HG03558 (cell line): ENCODE measurements around the gene LRRC14B.

ENCODE experiments used
- ATAC-seq: cut with Tn5 transposase; IDR thresholded peaks from one replicate; pipeline ENCODE4 v1.9.1; 2021; ENCODE audit warnings: moderate number of reproducible peaks; ENCODE audit not compliant: unreplicated experiment; ENCODE audit errors: extremely low read depth

LRRC14B gene

GRCh38 chr5:172841-173251 is 18.4 kb upstream of the LRRC14B start:
- ATAC-seq = no peak

- ATAC-seq = no peak
Measured at GRCh38 chr5:173392-174290, 17.7 kb upstream of the LRRC14B start.

DNA sequence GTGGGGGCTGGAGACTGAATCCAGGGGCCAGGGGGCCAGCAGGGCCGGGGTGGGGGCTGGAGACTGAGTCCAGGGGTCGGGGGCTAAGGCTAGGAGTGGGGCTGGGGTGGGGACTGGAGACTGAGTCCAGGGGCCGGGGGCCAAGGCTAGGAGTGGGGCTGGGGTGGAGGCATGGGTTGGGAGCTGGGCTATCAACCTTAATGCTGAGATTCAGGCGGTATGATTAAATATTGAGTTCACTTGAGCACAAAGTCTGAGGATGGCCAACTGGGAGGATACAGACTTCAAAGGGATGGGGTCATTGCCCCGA is 17.0 kb upstream of the LRRC14B start:
- ATAC-seq = no peak

GRCh38 chr5:174876-175465 is 16.3 kb upstream of the LRRC14B start:
- ATAC-seq = no peak

- no peak for ATAC-seq
Measured at GRCh38 chr5:176296-176823, 14.9 kb upstream of the LRRC14B start.

DNA sequence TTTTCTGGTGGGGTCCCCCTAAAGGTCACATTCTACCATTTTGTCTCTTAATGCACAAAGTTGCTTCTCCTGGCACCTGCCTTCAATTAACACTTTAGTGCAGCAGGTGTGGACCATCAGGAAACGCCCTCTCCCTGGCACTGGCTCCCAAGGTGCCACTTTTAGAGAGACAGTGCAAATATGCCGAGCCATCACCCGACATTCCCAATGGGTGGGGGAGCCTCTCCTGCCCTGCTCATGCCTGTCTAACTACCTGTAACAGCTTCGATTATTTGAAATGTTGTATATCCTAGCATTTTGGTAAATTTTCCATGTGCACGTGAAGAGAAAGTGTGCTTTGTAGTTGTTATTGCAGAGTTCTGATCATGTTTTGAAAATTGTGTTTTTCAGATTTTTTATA is 13.2 kb upstream of the LRRC14B start:
- no peak for ATAC-seq

DNA sequence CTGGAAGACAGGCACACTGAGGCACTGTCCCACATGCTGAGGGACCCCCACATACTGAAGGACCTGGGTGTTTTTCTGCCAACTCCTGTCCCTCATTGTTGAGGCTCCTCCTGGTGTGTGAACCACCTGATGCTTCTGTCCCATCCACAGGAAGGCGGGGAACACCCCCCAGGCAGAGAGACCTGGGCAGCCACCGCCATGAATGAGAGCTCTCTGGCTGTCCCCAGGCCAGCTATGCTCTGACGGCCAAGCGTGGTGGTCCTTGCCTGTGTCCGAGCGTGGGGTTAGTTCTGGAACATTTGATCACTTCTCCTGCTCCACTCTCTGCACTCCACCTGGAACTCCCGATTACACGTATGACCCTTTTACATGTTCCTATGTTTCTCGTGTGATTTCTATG is 11.9 kb upstream of the LRRC14B start:
- no peak for ATAC-seq

- ATAC-seq = no peak
Measured at GRCh38 chr5:180286-180918, 10.9 kb upstream of the LRRC14B start.

- no peak for ATAC-seq
Measured at GRCh38 chr5:181160-181559, 10.1 kb upstream of the LRRC14B start.

DNA sequence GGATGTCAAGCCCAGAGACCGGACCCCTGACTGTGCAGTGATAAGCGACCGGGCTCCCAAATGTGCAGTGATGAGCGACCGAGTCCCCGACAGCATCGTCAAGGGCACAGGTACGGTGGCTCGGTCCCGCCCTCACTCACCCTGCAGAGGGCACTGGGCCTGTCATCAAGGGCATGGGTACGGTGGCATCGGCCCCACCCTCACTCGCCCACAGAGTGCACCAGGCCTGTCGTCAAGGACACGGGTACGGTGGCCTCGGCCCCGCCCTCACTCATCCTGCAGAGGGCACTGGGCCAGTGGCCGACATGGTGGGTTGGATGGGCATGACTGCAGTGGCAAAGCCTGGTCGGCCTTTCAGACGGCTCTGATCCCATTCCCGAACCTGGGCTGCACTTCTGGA is 9.7 kb upstream of the LRRC14B start:
- no peak for ATAC-seq

DNA sequence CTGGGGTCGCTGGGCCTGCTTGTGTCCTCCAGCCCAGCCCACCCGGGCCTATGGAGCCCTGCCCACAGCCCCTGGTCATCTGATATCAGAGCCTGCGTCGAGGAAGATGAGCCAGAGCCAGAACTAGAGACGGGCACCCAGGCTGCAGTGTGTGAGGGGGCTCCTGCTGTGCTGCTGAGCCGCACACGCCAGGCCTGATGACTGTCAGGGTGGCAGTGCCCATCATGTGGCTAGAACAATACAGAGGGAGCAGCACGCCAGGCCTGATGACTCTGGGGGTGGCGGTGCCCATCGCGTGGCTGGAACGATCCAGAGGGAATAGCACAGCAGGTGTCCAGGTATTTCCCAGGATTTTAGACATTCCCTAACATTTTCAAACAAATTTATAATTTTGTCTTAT is 9.2 kb upstream of the LRRC14B start:
- ATAC-seq = no peak

DNA sequence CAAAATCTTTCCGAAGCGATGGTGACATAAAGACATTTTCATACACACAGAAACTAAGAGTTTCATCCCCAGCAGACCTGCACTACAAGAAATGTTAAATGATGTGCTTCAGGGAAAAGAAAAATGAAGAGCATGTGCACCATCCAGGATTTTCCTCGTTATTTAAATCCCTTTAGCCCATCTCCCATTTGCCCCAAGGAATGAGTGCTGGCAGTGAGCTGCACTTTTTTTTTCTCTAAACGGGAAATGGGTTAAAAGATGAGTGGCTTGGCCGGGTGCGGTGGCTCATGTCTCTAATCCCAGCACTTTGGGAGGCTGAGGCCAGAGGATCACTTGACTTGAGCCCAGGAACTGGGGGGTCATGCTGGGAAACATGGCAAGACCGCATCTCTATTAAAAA is 6.8 kb upstream of the LRRC14B start:
- ATAC-seq = no peak

DNA sequence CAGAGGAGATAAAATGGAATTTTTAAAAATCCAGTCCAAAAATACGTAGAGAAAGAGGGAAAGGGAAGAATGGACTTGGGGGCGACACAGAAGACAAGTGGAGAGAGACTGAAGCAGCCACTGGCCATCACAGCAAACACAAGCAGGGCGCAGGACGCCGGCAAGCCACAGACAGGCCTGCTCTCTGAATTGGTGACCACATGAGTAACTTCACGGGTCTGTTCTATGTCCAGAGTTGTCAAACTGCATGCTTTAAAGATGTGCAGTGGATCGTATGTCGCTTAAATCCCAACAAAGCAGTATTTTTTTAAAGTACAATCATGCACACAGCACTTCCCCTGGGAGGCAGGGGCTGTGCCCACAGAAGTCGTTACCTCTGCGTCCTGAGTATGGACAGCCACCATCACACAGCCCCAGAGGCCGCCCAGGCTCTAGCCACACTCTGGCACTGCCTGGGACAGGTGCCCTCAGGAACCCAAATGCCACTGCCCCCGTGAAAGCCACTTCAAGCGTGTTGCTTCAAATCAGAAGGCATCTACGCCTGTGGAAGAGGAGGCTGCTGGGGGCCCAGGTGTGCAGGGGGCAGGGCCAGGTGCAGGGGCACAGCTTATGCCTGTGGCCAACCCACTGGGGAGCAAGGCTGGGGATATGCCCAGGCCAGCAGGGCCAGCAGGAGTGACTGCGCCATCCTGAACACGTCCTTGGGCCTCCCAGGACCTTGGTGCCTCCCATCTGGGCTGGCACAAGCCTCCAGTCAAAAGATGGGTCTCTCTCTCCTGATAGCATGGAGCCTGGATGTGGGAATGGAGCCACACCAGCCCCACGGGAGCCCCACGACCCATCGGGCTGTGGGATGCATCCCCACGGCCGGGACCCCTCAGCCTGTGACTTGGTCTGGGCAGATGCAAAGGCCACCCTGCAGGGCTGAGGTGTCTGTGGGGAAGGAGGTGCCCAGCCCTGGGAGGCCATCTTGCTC is 5.9 kb upstream of the LRRC14B start:
- ATAC-seq = no peak

- ATAC-seq = no peak
Measured at GRCh38 chr5:186091-187041, 4.9 kb upstream of the LRRC14B start.

DNA sequence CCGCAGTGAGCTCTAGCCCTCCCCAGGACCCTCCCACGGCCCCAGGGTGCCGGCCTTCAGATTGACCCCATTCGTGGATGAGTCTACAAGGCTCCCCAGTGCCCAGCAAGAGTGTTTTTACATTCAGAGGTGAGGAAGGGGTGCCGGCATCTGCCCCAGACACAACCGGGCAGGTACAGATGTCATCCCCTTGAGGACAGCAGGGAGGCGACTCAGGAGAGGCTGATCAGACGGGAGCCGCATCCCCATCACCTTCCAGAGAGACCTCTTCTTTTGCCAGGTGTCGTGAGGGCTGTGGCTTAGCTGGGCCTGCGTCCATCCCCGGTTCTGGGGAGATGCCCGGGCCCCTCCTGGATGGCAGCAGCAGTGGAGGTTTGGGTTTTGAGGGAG is 4.3 kb upstream of the LRRC14B start:
- ATAC-seq = no peak

GRCh38 chr5:187617-188451 is 3.5 kb upstream of the LRRC14B start:
- no peak for ATAC-seq

GRCh38 chr5:188488-189481 is 2.5 kb upstream of the LRRC14B start:
- peak; percentile 62 for ATAC-seq
